PC-3 (cell line): ENCODE results near the gene STX4.

Experiments
- CTCF ChIP-seq: fragments of 300-600 bp; sonication (generic); conservative IDR thresholded peaks from 2 replicates; pipeline ENCODE4 v1.5.1; 2017; ENCODE audit warnings: antibody characterized with exemption, low read depth, mild to moderate bottlenecking, low read length
- EZH2 ChIP-seq: fragments of 300-600 bp; sonication (generic); IDR thresholded peaks from one replicate; pipeline ENCODE4 v1.6.1; 2017; ENCODE audit warnings: antibody characterized with exemption, mild to moderate bottlenecking, low read length; ENCODE audit not compliant: unreplicated experiment
- EZH2phosphoT487 ChIP-seq: fragments of 300-600 bp; sonication (generic); IDR thresholded peaks from 2 replicates; pipeline ENCODE4 v1.6.1; 2018; ENCODE audit warnings: mild to moderate bottlenecking, antibody characterized with exemption, low read length, borderline replicate concordance

GRCh38 chr16:31080035-31080629, 46.8 kb downstream of the STX4 start:
- TF ChIP-seq CTCF, result no peak
- no peak for TF ChIP-seq EZH2
- no peak for TF ChIP-seq EZH2phosphoT487
